ENCODE data around the gene GATD1. TPM values are rescaled to one million over a fixed set of nuclear protein-coding genes. Genes with fewer than 3 reads are reported as not detected.

GATD1 gene
- polyA plus RNA-seq, 3 donors from 2014 or later, result 5.8 to 9.7 (median 6.7) TPM

- H3K36me3 Mint-ChIP-seq, result peaks cover 0 to 3% (median 0%) of the 10 kb centered on the region in 3 donors
- H3K27ac Mint-ChIP-seq, result no peak overlapping the region
- H3K27me3 Mint-ChIP-seq (ENCODE audit: low read depth in 3 of 3), result peaks cover 0 to 5% (median 3%) of the 10 kb centered on the region in 3 donors
- H3K4me3 Mint-ChIP-seq, result no peak overlapping the region
- DNase-seq, result no peak
- H3K9me3 Mint-ChIP-seq, result no peaks in the 10 kb centered on the region
- peaks cover 0 to 4% of the 10 kb centered on the region in 2 donors for H3K4me1 Mint-ChIP-seq
Measured at GRCh38 chr11:788009-788640, 10.8 kb upstream of the GATD1 start.

DNA sequence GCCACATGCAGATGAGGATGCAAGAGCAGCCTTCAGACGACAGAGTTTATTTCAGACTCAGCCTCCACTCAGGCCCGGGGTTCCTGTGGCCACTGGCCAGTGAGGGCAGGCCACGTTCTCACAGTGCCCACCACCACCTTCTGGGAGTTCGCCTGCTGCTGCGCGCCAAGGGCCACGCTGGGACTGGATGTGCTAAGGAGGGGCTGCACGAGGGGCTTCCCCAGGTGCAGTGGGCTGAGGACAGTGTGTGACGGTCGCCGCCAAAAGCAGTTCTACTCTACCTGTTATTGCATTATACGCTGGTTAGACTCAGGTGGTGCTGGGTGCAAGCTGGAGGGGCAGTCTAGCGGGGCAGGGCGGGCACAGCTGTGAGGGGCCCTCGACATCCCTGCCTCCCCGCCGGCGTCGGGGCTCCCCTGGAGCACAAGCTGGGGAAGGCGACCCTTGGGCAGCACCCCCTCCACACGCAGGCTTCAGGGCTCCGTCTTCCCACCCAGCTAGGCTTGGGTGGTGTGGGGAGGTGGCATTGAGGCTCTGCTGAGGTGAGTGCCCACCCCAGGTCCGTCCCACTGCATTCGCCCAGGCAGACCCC is 9.9 kb upstream of the GATD1 start:
- Mint-ChIP-seq H3K27me3 (ENCODE audit: low read depth in 3 of 3) (peaks cover 0 to 5% (median 3%) of the 10 kb centered on the region in 3 donors), H3K36me3 (peaks cover 0 to 3% (median 0%) of the 10 kb centered on the region in 3 donors), H3K9me3 (no peaks in the 10 kb centered on the region), H3K4me3 (no peak overlapping the region), H3K27ac (no peak overlapping the region), H3K4me1 (peaks cover 0 to 4% of the 10 kb centered on the region in 2 donors)
- no peak for DNase-seq

DNA sequence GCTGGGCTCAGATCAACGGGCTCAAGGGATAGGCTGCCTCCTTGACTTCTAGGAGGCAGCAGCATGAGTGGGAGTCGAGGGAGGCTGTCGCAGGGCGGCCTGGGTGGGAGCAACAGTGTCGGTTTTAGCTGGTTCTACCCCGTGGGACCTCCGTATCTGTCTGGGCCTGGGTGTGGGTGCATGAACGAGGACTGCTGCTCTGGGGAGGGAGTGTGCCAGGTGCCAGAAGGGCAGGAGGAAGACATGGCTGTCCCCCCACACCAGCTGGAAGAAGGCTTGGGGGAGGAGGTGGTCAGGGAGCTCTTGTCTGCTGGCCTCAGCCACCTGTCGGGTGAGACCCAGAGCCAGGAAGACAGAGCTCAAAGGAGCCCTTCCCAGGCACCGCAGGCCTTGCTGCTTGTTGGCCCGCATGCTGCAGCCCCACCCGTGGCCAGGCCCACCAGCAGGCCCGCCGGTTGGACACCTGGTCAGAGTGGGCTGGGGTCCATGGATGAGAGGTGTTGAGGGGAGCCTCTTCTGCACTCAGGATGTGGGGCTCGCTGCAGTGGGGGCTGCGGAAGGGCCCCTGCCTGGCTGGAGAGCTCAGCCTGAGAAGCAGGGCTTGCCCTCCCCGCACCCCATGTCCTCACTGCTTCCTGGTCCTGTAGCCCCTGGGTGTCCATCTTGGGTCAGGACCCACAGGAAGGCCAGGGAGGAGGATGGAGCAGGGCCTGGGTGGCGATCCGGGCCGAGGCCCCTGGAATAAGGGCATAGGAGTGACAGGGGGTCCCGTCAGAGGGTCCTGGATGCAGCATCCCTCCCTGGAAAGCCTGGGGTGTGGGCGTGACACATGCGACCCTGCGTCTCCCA is 9.2 kb upstream of the GATD1 start:
- peak overlapping the region in 1 of 6 donors; percentile 46 for H3K27ac Mint-ChIP-seq
- H3K4me1 Mint-ChIP-seq, result peaks cover 0 to 4% of the 10 kb centered on the region in 2 donors
- no peak overlapping the region for H3K4me3 Mint-ChIP-seq
- peaks cover 0 to 3% (median 0%) of the 10 kb centered on the region in 3 donors for H3K36me3 Mint-ChIP-seq
- peaks cover 0 to 5% (median 3%) of the 10 kb centered on the region in 3 donors for H3K27me3 Mint-ChIP-seq (ENCODE audit: low read depth in 3 of 3)
- no peaks in the 10 kb centered on the region for H3K9me3 Mint-ChIP-seq
- DNase-seq, result no peak

GRCh38 chr11:783581-784015 is 6.3 kb upstream of the GATD1 start:
- H3K27me3 Mint-ChIP-seq (ENCODE audit: low read depth in 3 of 3), result peaks cover 0 to 4% (median 1%) of the 10 kb centered on the region in 3 donors
- H3K9me3 Mint-ChIP-seq, result no peaks in the 10 kb centered on the region
- H3K27ac Mint-ChIP-seq, result no peak overlapping the region
- DNase-seq, result no peak
- no peaks in the 10 kb centered on the region for H3K36me3 Mint-ChIP-seq
- peaks cover 0 to 12% of the 10 kb centered on the region in 2 donors for H3K4me1 Mint-ChIP-seq
- no peak overlapping the region for H3K4me3 Mint-ChIP-seq

- no peak overlapping the region for H3K4me3 Mint-ChIP-seq
- H3K4me1 Mint-ChIP-seq, result peaks cover 0 to 18% of the 10 kb centered on the region in 2 donors
- no peaks in the 10 kb centered on the region for H3K36me3 Mint-ChIP-seq
- no peak for DNase-seq
- no peak overlapping the region for H3K27ac Mint-ChIP-seq
- H3K27me3 Mint-ChIP-seq (ENCODE audit: low read depth in 3 of 3), result peaks cover 0 to 1% (median 0%) of the 10 kb centered on the region in 3 donors
- no peaks in the 10 kb centered on the region for H3K9me3 Mint-ChIP-seq
Measured at GRCh38 chr11:782264-783174, 5.2 kb upstream of the GATD1 start.

GRCh38 chr11:779955-780532 is 2.8 kb upstream of the GATD1 start:
- no peak for DNase-seq
- Mint-ChIP-seq H3K27ac (no peak overlapping the region), H3K4me3 (peak overlapping the region in 3 of 5 donors; percentile 13 to 42 (median 35)), H3K36me3 (no peaks in the 10 kb centered on the region), H3K9me3 (no peaks in the 10 kb centered on the region), H3K4me1 (peaks cover 6 to 30% of the 10 kb centered on the region in 2 donors), H3K27me3 (ENCODE audit: low read depth in 3 of 3) (peaks cover 0 to 7% (median 4%) of the 10 kb centered on the region in 3 donors)

DNA sequence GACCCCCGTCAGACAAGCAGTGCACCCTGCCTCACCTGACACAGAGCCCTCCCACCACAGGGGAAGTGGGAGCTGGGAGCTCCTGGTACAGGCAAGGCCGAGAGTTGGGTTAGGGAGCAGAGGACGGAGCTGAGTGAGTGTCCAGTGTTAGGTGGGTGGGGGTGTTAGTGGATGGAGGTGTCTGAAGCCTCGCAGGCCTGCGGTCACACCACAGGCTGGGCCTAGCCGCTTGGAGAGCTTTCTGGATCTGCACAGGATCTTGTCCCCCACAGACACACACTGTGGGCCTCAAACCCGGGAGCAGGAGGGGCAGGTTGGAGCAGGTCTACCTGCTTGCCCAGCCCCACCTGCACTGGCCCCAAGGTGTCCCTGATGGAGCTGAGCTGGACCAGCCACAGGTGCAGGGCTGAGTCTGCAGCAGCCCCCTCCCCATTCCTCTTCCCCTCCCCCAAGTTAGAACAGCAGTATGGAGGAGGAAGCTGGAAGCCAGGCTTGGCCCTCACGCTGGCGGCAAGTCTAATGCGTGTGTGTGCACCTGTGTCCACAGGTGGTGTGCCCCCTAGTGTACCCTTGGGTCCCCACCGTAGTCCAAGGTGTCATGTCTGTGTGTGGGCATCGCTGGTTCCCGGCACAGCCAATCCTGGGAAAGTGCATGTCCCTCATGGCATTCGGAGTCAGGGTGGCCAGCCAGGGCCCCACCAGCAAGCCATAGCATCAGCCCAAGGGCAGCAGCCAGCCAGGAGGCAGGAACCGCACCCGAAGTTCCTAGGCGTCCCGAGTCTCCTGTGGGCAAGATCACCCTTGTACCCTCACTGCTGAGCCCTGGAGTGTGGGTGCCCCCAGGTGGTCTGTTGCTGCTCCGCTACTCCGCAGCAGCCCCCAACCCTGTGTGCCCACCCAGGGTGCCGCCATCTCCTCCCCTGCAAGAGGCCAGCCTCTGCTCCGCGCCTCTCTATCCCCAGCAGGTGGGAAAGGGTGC is 2.0 kb upstream of the GATD1 start:
- no peak overlapping the region for H3K27ac Mint-ChIP-seq
- no peak for DNase-seq
- peaks cover 6 to 30% of the 10 kb centered on the region in 2 donors for H3K4me1 Mint-ChIP-seq
- no peaks in the 10 kb centered on the region for H3K9me3 Mint-ChIP-seq
- H3K27me3 Mint-ChIP-seq (ENCODE audit: low read depth in 3 of 3), result peaks cover 0 to 7% (median 2%) of the 10 kb centered on the region in 3 donors
- H3K36me3 Mint-ChIP-seq, result no peaks in the 10 kb centered on the region
- H3K4me3 Mint-ChIP-seq, result peak overlapping the region in 4 of 5 donors; percentile 9 to 55 (median 40)

GRCh38 chr11:776561-777287 is 563 bp downstream of the GATD1 start:
- H3K4me3 Mint-ChIP-seq, result peak overlapping the region; percentile 73 to 81 (median 76)
- DNase-seq, result no peak
- no peaks in the 10 kb centered on the region for H3K9me3 Mint-ChIP-seq
- peak overlapping the region in 3 of 6 donors; percentile 28 to 57 (median 45) for H3K27ac Mint-ChIP-seq
- H3K27me3 Mint-ChIP-seq (ENCODE audit: low read depth in 3 of 3), result peaks cover 0 to 7% (median 2%) of the 10 kb centered on the region in 3 donors
- H3K4me1 Mint-ChIP-seq, result peaks cover 6 to 28% of the 10 kb centered on the region in 2 donors
- no peaks in the 10 kb centered on the region for H3K36me3 Mint-ChIP-seq

DNA sequence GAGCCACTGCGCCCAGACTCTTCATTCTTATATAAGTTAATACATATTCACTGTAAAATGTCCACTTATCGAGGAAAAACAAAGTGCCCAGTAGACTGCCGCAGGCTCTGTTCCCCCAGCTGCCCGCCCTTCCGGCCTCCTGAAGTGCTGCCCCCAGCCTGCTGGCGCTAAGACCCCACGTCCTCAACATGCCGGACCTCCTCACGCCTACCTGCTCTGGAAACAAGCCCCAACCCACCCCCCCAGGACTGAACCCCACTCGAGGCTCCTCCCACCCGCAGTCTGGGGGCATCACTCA is 1.1 kb downstream of the GATD1 start:
- DNase-seq, result no peak
- H3K27me3 Mint-ChIP-seq (ENCODE audit: low read depth in 3 of 3), result peaks cover 0 to 7% (median 2%) of the 10 kb centered on the region in 3 donors
- H3K27ac Mint-ChIP-seq, result peak overlapping the region in 3 of 6 donors; percentile 28 to 57 (median 45)
- peak overlapping the region; percentile 73 to 81 (median 76) for H3K4me3 Mint-ChIP-seq
- peaks cover 6 to 28% of the 10 kb centered on the region in 2 donors for H3K4me1 Mint-ChIP-seq
- H3K36me3 Mint-ChIP-seq, result no peaks in the 10 kb centered on the region
- no peaks in the 10 kb centered on the region for H3K9me3 Mint-ChIP-seq

DNA sequence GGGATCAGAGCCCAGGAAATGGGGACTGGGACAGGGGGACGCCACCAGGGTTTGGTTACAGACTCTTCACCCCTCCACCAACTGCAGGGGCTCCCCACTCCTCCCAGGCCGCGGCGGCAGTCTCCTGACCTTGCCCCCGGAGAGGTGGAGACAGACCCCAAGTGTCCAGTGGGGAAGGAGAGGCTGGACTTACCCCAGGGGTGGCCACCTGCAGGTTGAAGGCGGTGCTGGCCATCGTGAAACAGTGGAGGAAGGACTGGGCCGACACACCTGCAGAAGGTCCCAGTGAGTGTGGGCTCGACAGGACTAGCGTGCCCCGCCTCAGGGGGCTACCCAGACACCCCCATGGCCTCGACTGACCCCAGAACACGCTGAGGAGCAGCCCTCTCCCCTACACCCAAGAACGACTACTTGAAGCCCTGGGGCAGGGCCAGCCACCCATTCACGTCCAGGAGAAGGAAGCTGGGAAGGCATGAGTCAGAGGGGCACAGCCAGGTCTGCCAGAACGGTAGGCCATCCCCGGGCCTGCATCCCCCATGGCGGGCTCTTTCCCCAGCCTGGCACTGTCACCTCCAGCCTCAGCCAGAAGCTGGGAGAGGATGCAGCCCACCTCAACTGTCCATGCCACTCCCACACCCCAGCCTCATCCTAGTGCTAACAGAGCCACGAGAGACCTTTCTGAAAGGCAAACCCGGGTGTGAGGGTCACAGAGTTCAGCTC is 2.3 kb downstream of the GATD1 start:
- H3K4me3 Mint-ChIP-seq, result peak overlapping the region in 4 of 5 donors; percentile 64 to 81 (median 72)
- peak overlapping the region in 1 of 6 donors; percentile 74 for H3K27ac Mint-ChIP-seq
- peaks cover 0 to 7% (median 2%) of the 10 kb centered on the region in 3 donors for H3K27me3 Mint-ChIP-seq (ENCODE audit: low read depth in 3 of 3)
- H3K9me3 Mint-ChIP-seq, result no peaks in the 10 kb centered on the region
- no peak for DNase-seq
- peaks cover 6 to 26% of the 10 kb centered on the region in 2 donors for H3K4me1 Mint-ChIP-seq
- H3K36me3 Mint-ChIP-seq, result no peaks in the 10 kb centered on the region

DNA sequence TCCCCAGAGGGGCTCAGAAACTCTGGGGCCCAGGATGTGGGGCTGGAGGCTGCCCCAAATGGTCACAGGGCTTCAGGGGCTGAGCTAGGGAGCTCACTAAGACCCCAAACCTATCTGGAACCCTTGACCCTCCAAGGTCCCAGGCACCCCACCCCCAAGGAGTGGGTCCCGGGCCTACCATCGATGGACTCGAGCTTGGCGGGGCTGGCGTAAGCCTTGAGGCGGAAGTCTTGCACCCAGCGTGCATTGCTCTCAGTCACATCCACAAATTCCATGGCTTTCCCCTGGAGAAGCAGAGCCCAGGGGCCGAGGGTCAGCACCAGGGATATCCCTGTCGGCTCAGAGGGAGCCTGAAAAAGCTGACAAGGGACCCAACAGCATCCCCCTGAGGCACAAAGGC is 3.5 kb downstream of the GATD1 start:
- Mint-ChIP-seq H3K36me3 (no peaks in the 10 kb centered on the region), H3K27me3 (ENCODE audit: low read depth in 3 of 3) (peaks cover 0 to 7% (median 2%) of the 10 kb centered on the region in 3 donors), H3K9me3 (no peaks in the 10 kb centered on the region), H3K4me3 (no peak overlapping the region), H3K27ac (no peak overlapping the region), H3K4me1 (peaks cover 6 to 20% of the 10 kb centered on the region in 2 donors)
- DNase-seq, result no peak

Data from immature natural killer cell (primary cell).